K562 (cell line): ENCODE measurements around the gene TXNL4A. TPM values are rescaled to one million over a fixed set of nuclear protein-coding genes. Genes with fewer than 3 reads are reported as not detected.

Source experiments
- BRD4 ChIP-seq: fragments of 200-600 bp; sonication (generic); IDR thresholded peaks from 2 replicates; pipeline ENCODE4 v1.6.1; 2017; ENCODE audit warnings: inconsistent platforms
- SIN3A ChIP-seq, 2 experiments: fragments of 150-350 bp in 1 of 2; IDR thresholded peaks; 2 replicates each; pipeline ENCODE4 v1.6.1; 2011 to 2016; ENCODE audit warnings: borderline replicate concordance in 2 of 2, low read depth in 2 of 2, low read length in 2 of 2, mild to moderate bottlenecking in 2 of 2, moderate library complexity in 2 of 2; ENCODE audit not compliant: control insufficient read depth in 1 of 2
- STAG1 ChIP-seq: sonication (generic); formaldehyde crosslinking; IDR thresholded peaks from 2 replicates; pipeline ENCODE4 v1.5.0; 2020; ENCODE audit warnings: missing genetic modification reagents, borderline replicate concordance
- ZNF134 ChIP-seq: fragments of 250-450 bp; sonication (Bioruptor Pico); conservative IDR thresholded peaks from 2 replicates; pipeline ENCODE4 v1.4.0; 2020
- ZNF431 ChIP-seq: sonication (generic); formaldehyde crosslinking; IDR thresholded peaks from 2 replicates; pipeline ENCODE4 v1.8.0; 2022; ENCODE audit warnings: mild to moderate bottlenecking, missing genetic modification reagents
- polyA plus RNA-seq, 8 experiments: library from polyadenylated mRNA; depleted of rRNA in 4 of 8; stranded (reverse) in 5 of 8; unstranded in 3 of 8; fragments of >200 nt; fragmentation: Nextera tagmentation in 2 of 8; fragmentation: Illumina TruSeq in 1 of 8; extraction: Ambion mirVana in 2 of 8; extraction: Trizol in 1 of 8; gene quantifications; 2 replicates each; pipeline versions ENCODE4 v1.2.1 to v1.2.3, GENCODE V29; 2011 to 2014; ENCODE audit warnings: inconsistent platforms in 1 of 8, missing spikeins in 1 of 8
- total RNA-seq, 7 experiments: library from RNA; depleted of rRNA in 6 of 7; stranded (reverse); fragments of >200 nt in 6 of 7; fragmentation: Illumina TruSeq in 2 of 7; extraction: Trizol in 2 of 7; gene quantifications; 2 replicates each; pipeline versions ENCODE4 v1.2.1 to v1.2.3, GENCODE V29; 2011 to 2021; ENCODE audit warnings: low replicate concordance in 1 of 7
- TF ChIP-seq, protein P1 (sequence below): IDR thresholded peaks from 2 replicates; pipeline ENCODE4 v1.6.1; 2012; ENCODE audit warnings: low read depth, low read length, improper control_type of control experiment, borderline replicate concordance
- TF ChIP-seq, protein P2 (sequence below): fragments of 250-450 bp; sonication (Bioruptor Pico); IDR thresholded peaks from 2 replicates; pipeline ENCODE4 v1.4.0; 2020
- TF ChIP-seq, protein P3 (sequence below): fragments of 450-650 bp; IDR thresholded peaks from 2 replicates; pipeline ENCODE4 v1.6.1; 2016; ENCODE audit warnings: mild to moderate bottlenecking, moderate library complexity

Gene TXNL4A
- total and polyA plus RNA-seq, 9 of the 15 experiments (the other 6 are each of a cell fraction or from before 2014, with no cell fraction given) = 27.0 to 132 (median 87.5) TPM

DNA sequence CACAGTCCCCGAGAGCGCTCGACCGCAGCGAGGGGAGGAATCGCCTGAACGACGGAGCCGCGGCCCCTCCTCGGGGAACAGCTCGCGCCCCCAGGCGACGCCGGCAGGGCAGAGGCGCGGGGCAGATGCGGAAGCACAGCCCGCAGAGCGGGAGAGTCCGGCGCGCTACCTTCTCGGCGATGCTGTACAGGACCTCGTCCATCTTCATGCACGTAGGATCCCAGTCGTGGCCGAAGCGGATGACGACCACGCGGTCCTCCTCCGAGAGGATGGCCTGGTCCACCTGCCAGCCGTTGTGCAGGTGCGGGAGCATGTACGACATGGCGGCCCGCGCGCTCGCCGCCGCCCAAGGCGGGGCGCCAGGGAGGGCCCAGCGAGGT, 302 bp downstream of the TXNL4A start (continued):
- TF ChIP-seq BRD4 (0 out of 2 replicates have a peak, but pooled peaks have one; percentile 49), ZNF134 (CRISPR knock-in tag) (no peak), STAG1 (CRISPR knock-in tag) (no peak), ZNF431 (0 out of 2 replicates have a peak, but pooled peaks have one; percentile 12), SIN3A (IDR thresholded peaks at IDR 0.05; ENCODE audit: borderline replicate concordance in 2 of 2, control insufficient read depth in 1 of 2, low read depth in 2 of 2, low read length in 2 of 2) (peak in 1 of 2 experiments; percentile 29; a peak in 1 of 4 replicates)
- TF ChIP-seq, protein P1, sequence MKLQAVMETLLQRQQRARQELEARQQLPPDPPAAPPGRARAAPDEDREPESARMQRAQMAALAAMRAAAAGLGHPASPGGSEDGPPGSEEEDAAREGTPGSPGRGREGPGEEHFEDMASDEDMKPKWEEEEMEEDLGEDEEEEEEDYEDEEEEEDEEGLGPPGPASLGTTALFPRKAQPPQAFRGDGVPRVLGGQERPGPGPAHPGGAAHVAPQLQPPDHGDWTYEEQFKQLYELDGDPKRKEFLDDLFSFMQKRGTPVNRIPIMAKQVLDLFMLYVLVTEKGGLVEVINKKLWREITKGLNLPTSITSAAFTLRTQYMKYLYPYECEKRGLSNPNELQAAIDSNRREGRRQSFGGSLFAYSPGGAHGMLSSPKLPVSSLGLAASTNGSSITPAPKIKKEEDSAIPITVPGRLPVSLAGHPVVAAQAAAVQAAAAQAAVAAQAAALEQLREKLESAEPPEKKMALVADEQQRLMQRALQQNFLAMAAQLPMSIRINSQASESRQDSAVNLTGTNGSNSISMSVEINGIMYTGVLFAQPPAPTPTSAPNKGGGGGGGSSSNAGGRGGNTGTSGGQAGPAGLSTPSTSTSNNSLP = no peak
- TF ChIP-seq, protein P2, sequence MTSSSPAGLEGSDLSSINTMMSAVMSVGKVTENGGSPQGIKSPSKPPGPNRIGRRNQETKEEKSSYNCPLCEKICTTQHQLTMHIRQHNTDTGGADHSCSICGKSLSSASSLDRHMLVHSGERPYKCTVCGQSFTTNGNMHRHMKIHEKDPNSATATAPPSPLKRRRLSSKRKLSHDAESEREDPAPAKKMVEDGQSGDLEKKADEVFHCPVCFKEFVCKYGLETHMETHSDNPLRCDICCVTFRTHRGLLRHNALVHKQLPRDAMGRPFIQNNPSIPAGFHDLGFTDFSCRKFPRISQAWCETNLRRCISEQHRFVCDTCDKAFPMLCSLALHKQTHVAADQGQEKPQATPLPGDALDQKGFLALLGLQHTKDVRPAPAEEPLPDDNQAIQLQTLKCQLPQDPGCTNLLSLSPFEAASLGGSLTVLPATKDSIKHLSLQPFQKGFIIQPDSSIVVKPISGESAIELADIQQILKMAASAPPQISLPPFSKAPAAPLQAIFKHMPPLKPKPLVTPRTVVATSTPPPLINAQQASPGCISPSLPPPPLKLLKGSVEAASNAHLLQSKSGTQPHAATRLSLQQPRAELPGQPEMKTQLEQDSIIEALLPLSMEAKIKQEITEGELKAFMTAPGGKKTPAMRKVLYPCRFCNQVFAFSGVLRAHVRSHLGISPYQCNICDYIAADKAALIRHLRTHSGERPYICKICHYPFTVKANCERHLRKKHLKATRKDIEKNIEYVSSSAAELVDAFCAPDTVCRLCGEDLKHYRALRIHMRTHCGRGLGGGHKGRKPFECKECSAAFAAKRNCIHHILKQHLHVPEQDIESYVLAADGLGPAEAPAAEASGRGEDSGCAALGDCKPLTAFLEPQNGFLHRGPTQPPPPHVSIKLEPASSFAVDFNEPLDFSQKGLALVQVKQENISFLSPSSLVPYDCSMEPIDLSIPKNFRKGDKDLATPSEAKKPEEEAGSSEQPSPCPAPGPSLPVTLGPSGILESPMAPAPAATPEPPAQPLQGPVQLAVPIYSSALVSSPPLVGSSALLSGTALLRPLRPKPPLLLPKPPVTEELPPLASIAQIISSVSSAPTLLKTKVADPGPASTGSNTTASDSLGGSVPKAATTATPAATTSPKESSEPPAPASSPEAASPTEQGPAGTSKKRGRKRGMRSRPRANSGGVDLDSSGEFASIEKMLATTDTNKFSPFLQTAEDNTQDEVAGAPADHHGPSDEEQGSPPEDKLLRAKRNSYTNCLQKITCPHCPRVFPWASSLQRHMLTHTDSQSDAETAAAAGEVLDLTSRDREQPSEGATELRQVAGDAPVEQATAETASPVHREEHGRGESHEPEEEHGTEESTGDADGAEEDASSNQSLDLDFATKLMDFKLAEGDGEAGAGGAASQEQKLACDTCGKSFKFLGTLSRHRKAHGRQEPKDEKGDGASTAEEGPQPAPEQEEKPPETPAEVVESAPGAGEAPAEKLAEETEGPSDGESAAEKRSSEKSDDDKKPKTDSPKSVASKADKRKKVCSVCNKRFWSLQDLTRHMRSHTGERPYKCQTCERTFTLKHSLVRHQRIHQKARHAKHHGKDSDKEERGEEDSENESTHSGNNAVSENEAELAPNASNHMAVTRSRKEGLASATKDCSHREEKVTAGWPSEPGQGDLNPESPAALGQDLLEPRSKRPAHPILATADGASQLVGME (CRISPR knock-in tag) = 0 out of 2 replicates have a peak, but pooled peaks have one; percentile 10
- TF ChIP-seq, protein P3, sequence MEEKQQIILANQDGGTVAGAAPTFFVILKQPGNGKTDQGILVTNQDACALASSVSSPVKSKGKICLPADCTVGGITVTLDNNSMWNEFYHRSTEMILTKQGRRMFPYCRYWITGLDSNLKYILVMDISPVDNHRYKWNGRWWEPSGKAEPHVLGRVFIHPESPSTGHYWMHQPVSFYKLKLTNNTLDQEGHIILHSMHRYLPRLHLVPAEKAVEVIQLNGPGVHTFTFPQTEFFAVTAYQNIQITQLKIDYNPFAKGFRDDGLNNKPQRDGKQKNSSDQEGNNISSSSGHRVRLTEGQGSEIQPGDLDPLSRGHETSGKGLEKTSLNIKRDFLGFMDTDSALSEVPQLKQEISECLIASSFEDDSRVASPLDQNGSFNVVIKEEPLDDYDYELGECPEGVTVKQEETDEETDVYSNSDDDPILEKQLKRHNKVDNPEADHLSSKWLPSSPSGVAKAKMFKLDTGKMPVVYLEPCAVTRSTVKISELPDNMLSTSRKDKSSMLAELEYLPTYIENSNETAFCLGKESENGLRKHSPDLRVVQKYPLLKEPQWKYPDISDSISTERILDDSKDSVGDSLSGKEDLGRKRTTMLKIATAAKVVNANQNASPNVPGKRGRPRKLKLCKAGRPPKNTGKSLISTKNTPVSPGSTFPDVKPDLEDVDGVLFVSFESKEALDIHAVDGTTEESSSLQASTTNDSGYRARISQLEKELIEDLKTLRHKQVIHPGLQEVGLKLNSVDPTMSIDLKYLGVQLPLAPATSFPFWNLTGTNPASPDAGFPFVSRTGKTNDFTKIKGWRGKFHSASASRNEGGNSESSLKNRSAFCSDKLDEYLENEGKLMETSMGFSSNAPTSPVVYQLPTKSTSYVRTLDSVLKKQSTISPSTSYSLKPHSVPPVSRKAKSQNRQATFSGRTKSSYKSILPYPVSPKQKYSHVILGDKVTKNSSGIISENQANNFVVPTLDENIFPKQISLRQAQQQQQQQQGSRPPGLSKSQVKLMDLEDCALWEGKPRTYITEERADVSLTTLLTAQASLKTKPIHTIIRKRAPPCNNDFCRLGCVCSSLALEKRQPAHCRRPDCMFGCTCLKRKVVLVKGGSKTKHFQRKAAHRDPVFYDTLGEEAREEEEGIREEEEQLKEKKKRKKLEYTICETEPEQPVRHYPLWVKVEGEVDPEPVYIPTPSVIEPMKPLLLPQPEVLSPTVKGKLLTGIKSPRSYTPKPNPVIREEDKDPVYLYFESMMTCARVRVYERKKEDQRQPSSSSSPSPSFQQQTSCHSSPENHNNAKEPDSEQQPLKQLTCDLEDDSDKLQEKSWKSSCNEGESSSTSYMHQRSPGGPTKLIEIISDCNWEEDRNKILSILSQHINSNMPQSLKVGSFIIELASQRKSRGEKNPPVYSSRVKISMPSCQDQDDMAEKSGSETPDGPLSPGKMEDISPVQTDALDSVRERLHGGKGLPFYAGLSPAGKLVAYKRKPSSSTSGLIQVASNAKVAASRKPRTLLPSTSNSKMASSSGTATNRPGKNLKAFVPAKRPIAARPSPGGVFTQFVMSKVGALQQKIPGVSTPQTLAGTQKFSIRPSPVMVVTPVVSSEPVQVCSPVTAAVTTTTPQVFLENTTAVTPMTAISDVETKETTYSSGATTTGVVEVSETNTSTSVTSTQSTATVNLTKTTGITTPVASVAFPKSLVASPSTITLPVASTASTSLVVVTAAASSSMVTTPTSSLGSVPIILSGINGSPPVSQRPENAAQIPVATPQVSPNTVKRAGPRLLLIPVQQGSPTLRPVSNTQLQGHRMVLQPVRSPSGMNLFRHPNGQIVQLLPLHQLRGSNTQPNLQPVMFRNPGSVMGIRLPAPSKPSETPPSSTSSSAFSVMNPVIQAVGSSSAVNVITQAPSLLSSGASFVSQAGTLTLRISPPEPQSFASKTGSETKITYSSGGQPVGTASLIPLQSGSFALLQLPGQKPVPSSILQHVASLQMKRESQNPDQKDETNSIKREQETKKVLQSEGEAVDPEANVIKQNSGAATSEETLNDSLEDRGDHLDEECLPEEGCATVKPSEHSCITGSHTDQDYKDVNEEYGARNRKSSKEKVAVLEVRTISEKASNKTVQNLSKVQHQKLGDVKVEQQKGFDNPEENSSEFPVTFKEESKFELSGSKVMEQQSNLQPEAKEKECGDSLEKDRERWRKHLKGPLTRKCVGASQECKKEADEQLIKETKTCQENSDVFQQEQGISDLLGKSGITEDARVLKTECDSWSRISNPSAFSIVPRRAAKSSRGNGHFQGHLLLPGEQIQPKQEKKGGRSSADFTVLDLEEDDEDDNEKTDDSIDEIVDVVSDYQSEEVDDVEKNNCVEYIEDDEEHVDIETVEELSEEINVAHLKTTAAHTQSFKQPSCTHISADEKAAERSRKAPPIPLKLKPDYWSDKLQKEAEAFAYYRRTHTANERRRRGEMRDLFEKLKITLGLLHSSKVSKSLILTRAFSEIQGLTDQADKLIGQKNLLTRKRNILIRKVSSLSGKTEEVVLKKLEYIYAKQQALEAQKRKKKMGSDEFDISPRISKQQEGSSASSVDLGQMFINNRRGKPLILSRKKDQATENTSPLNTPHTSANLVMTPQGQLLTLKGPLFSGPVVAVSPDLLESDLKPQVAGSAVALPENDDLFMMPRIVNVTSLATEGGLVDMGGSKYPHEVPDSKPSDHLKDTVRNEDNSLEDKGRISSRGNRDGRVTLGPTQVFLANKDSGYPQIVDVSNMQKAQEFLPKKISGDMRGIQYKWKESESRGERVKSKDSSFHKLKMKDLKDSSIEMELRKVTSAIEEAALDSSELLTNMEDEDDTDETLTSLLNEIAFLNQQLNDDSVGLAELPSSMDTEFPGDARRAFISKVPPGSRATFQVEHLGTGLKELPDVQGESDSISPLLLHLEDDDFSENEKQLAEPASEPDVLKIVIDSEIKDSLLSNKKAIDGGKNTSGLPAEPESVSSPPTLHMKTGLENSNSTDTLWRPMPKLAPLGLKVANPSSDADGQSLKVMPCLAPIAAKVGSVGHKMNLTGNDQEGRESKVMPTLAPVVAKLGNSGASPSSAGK = peak; percentile 82
